Hematopoietic multipotent progenitor cell (in vitro differentiated cells): ENCODE measurements around the gene AGXT2. TPM values are rescaled to one million over a fixed set of nuclear protein-coding genes. Genes with fewer than 3 reads are reported as not detected.
"Not testable (repeated sequence)": the region's sequence is repeated elsewhere in the genome, so short reads cannot be mapped to it uniquely, and the experiment has no call there.

Source experiments
- DNase-seq, 3 donors: peaks; one replicate each; pipeline ENCODE4 v3.0.0-alpha.2; 2011 to 2015; ENCODE audit warnings: low read depth in 2 of 3, low spot score in 2 of 3
- total RNA-seq: library from RNA; depleted of rRNA; stranded (reverse); fragments of >200 nt; gene quantifications from one replicate; pipeline ENCODE4 v1.2.3, GENCODE V29; 2012

The AGXT2 gene
- total RNA-seq, 1 donor: not detected

DNA sequence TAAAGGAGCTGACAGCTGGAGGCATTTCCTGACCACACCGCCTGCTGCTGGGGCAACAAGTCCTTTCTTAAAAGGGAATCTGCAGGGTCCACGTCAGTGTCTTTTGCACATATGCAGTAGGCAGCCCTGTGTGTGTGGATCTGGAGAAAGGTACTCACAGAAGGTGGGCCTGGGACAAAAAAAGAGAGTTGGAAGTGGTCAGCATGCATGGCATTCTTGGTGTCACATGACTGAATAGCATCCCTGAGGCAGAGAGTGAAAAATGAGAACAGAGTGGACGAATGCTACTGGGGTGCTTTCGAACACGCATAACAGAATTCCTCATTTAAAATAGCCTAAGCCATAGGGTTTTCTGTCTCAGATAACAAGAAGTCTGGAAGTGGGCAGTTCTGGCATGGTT lies 71.4 kb downstream of the AGXT2 start:
- DNase-seq: no peak

- DNase-seq: not testable (repeated sequence)
Measured at GRCh38 chr5:34971655-34972054, 76.1 kb downstream of the AGXT2 start.

GRCh38 chr5:34970552-34970951 lies 77.2 kb downstream of the AGXT2 start:
- no peak for DNase-seq

DNA sequence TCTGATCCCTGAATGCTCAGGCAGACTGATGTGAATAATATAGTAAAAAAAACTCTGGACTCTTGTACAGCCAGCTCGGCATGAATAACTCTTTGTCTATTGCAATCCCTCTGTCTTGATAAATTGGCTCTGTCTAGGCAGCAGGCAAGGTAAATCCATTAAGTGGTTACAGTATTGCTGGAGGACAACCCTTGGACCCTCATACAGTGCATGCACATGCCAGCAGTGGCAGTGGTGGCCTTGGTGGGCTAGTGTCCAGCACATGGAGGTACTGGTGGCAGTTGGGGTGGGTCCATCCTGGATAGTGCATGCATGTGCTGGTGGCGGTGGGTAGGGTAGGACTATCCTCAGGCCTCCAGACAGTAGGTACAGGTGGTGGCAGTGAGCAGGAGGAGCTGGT lies 79.5 kb downstream of the AGXT2 start:
- DNase-seq: no peak

DNA sequence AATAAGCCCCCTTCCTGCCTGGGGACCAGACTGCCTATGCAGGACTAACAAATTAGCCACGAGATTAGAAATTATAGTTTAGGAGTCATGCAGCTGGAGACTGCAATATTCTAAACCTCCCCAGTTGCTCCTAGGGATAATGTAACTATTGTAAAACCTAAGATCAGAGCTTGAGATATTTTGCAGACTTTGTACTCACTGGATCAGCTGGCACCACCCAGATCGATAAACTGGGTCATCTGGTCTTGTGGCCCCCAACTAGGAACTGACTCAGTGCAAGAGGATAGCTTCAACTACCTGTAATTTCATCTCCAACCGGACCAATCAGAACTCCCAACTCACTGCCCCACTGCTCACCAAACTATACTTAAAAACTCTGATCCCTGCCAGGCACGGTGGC lies 80.2 kb downstream of the AGXT2 start:
- no peak for DNase-seq

DNA sequence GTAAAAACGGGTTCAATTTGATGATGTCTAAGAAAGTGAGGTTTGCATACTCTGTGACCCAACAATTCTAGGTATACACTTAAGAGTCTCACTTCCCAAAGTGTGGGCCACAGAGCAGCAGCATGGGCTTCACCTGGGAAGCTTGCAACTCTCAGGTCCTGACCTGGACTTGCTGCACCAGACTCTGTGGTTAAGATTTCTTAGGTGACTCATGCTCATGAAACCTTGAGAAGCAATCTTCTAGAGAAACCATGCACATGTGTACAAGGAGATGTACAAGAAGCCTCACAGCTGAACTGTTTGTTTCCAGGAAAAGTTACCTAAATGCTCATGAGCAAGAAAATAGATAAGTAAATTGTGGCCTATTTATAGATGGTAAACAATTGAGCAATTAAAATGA lies 88.4 kb downstream of the AGXT2 start:
- DNase-seq: no peak

- DNase-seq: peak in 2 of 3 donors; percentile 13 to 15
Measured at GRCh38 chr5:34957857-34958690, 89.7 kb downstream of the AGXT2 start.

DNA sequence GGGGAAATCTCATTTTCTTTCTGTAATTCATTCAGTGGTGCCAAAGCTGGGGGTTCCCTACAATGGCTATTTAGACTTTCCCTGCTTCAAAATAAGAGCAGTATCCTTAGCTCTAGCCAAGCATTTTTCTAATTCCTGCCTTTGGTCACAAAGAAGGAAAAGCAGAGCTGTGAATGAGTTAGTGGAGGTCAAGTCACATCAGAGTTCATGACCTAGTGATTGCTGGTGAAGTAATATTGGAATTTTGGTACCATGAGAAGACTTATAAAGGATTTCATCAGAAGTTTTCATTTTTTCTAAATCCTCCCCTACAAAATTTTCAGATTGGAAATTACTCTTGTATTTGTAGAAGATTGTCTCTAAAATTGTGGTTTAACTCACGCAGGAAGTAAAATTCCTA lies 90.4 kb downstream of the AGXT2 start:
- DNase-seq: no peak

Other genes with a start within 250 kb of the AGXT2 start
- under 0.01 TPM for gene TTC23L, start 208.8 kb downstream of the AGXT2 start, total RNA-seq
- gene RAD1, start 132.4 kb downstream of the AGXT2 start, total RNA-seq: 11.6 TPM
- gene BRIX1, start 132.2 kb downstream of the AGXT2 start, total RNA-seq: 6.7 TPM
- gene DNAJC21, start 118.4 kb downstream of the AGXT2 start, total RNA-seq: 12.1 TPM
- gene PRLR, start 182.5 kb upstream of the AGXT2 start, total RNA-seq: under 0.01 TPM